ENCODE data around the gene BAIAP2L1.

- no peak for TF ChIP-seq CTCF (IDR thresholded peaks at IDR 0.05; ENCODE audit: low read depth, low read length)
- no peak for TF ChIP-seq MAX (IDR thresholded peaks at IDR 0.05; ENCODE audit: low read depth, low read length)
These were observed 24.2 kb downstream of the BAIAP2L1 start for GRCh38 chr7:98376711-98377110.

All from NB4 (cell line).